Measurements from ENCODE around the gene UXS1. TPM values are rescaled to one million over a fixed set of nuclear protein-coding genes. Genes with fewer than 3 reads are reported as not detected.

The UXS1 gene
- total and polyA plus RNA-seq, 2 donors (not counting 1 experiment from before 2014, with no cell fraction given), result 20.3 to 44.8 TPM

GRCh38 chr2:106120432-106120831 lies 73.7 kb downstream of the UXS1 start:
- no peak overlapping the region for H3K27ac Mint-ChIP-seq
- Histone ChIP-seq H3K9ac (ENCODE audit: low read length) (no peak overlapping the region), H3K4me2 (replicated peaks; ENCODE audit: low read depth, low read length, poor library complexity, severe bottlenecking) (no peak overlapping the region), H3K9me3 (ENCODE audit: control extremely low read depth in 1 of 3, control insufficient read depth in 2 of 3, insufficient read depth in 1 of 3, low read length in 2 of 3) (no peaks in the 10 kb centered on the region), H4K20me1 (ENCODE audit: control insufficient read depth, insufficient read depth, low read length, poor library complexity, severe bottlenecking) (no peaks in the 10 kb centered on the region), H3K27ac (ENCODE audit: low read length in 2 of 2) (no peak overlapping the region), H3K4me1 (ENCODE audit: control insufficient read depth in 2 of 2, insufficient read depth in 2 of 2, low read length in 2 of 2) (peaks cover 6 to 7% of the 10 kb centered on the region in 2 donors), H3K4me3 (ENCODE audit: control extremely low read depth in 1 of 5, extremely low read depth in 1 of 5, insufficient read depth in 1 of 5, low read depth in 2 of 5, low read length in 4 of 5) (no peak overlapping the region), H3K27me3 (replicated peaks in 1 of 4; ENCODE audit: control extremely low read depth in 1 of 4, control insufficient read depth in 3 of 4, insufficient read depth in 4 of 4, low read length in 3 of 4) (no peaks in the 10 kb centered on the region), H3K36me3 (replicated peaks in 1 of 2; ENCODE audit: control extremely low read depth in 1 of 2, control insufficient read depth in 1 of 2, extremely low read depth in 1 of 2, insufficient read depth in 2 of 2, low read length in 1 of 2) (peaks cover 3 to 48% of the 10 kb centered on the region in 2 experiments), H3K79me2 (ENCODE audit: control insufficient read depth, insufficient read depth, low read length) (no peaks in the 10 kb centered on the region), H2AFZ (ENCODE audit: insufficient read depth, low read depth, low read length, poor library complexity, severe bottlenecking) (no peak overlapping the region)
- H3K9me3 Mint-ChIP-seq (ENCODE audit: insufficient read depth), result no peaks in the 10 kb centered on the region
- TF ChIP-seq CTCF (IDR thresholded peaks at IDR 0.05) (no peak), EZH2 (IDR thresholded peaks at IDR 0.05; ENCODE audit: borderline replicate concordance, insufficient read depth, low read depth, low read length, poor library complexity, severe bottlenecking) (no peak)
- intact Hi-C loops (cut with micrococcal nuclease), result no loop called here
- WGBS (ENCODE audit: insufficient coverage), result 95% methylated on average over 6 of the region's 6 CpGs
- ATAC-seq (ENCODE audit: low read depth) (no peak), DNase-seq (no peak)
- H3K4me3 Mint-ChIP-seq, result no peak overlapping the region
- ChIA-PET POLR2A (interaction anchor here (0.6 kb wide), 1 partner anchor 41 kb away, joined by 5 read pairs; no protein-coding TSS in a partner anchor), CTCF (interaction anchor here (2.5 kb wide), 1 partner anchor 15 kb away, joined by 10 read pairs; no protein-coding TSS in a partner anchor)
- H3K4me1 Mint-ChIP-seq, result peaks cover 11% of the 10 kb centered on the region
- H3K27me3 Mint-ChIP-seq, result no peaks in the 10 kb centered on the region

- Histone ChIP-seq H3K9me3 (ENCODE audit: control extremely low read depth in 1 of 3, control insufficient read depth in 2 of 3, insufficient read depth in 1 of 3, low read length in 2 of 3) (no peaks in the 10 kb centered on the region), H3K27ac (ENCODE audit: low read length in 2 of 2) (no peak overlapping the region), H2AFZ (ENCODE audit: insufficient read depth, low read depth, low read length, poor library complexity, severe bottlenecking) (no peak overlapping the region), H3K4me3 (ENCODE audit: control extremely low read depth in 1 of 5, extremely low read depth in 1 of 5, insufficient read depth in 1 of 5, low read depth in 2 of 5, low read length in 4 of 5) (no peak overlapping the region), H3K27me3 (replicated peaks in 1 of 4; ENCODE audit: control extremely low read depth in 1 of 4, control insufficient read depth in 3 of 4, insufficient read depth in 4 of 4, low read length in 3 of 4) (no peaks in the 10 kb centered on the region), H4K20me1 (ENCODE audit: control insufficient read depth, insufficient read depth, low read length, poor library complexity, severe bottlenecking) (no peaks in the 10 kb centered on the region), H3K4me2 (replicated peaks; ENCODE audit: low read depth, low read length, poor library complexity, severe bottlenecking) (no peak overlapping the region), H3K4me1 (ENCODE audit: control insufficient read depth in 2 of 2, insufficient read depth in 2 of 2, low read length in 2 of 2) (peaks cover 6 to 7% of the 10 kb centered on the region in 2 donors), H3K9ac (ENCODE audit: low read length) (no peak overlapping the region), H3K79me2 (ENCODE audit: control insufficient read depth, insufficient read depth, low read length) (no peaks in the 10 kb centered on the region), H3K36me3 (replicated peaks in 1 of 2; ENCODE audit: control extremely low read depth in 1 of 2, control insufficient read depth in 1 of 2, extremely low read depth in 1 of 2, insufficient read depth in 2 of 2, low read length in 1 of 2) (peaks cover 3 to 41% of the 10 kb centered on the region in 2 experiments)
- DNase-seq, result no peak
- ChIA-PET CTCF (interaction anchor here (2.5 kb wide), 1 partner anchor 14 kb away, joined by 10 read pairs; no protein-coding TSS in a partner anchor), POLR2A (no interaction called here)
- Mint-ChIP-seq H3K4me1 (peaks cover 11% of the 10 kb centered on the region), H3K9me3 (ENCODE audit: insufficient read depth) (no peaks in the 10 kb centered on the region), H3K27ac (no peak overlapping the region), H3K27me3 (no peaks in the 10 kb centered on the region), H3K4me3 (no peak overlapping the region)
- intact Hi-C loops (cut with micrococcal nuclease), result no loop called here
- 96% methylated on average over 6 of the region's 6 CpGs for WGBS (ENCODE audit: insufficient coverage)
- TF ChIP-seq CTCF (IDR thresholded peaks at IDR 0.05) (no peak), EZH2 (IDR thresholded peaks at IDR 0.05; ENCODE audit: borderline replicate concordance, insufficient read depth, low read depth, low read length, poor library complexity, severe bottlenecking) (no peak)
- no peak for ATAC-seq (ENCODE audit: low read depth)
These were observed 75.0 kb downstream of the UXS1 start for GRCh38 chr2:106119074-106119473.
